ENCODE data around the gene EXOC6.

The EXOC6 gene

GRCh38 chr10:92834986-92835385 lies 13.3 kb upstream of the EXOC6 start:
- no peak for DNase-seq

- no peak for DNase-seq
Measured at GRCh38 chr10:92837456-92837855, 10.9 kb upstream of the EXOC6 start.

- DNase-seq = peak; percentile 75
Measured at GRCh38 chr10:92839191-92840085, 8.9 kb upstream of the EXOC6 start.

GRCh38 chr10:92844746-92845145 lies 3.6 kb upstream of the EXOC6 start:
- DNase-seq = peak; percentile 7

- DNase-seq = no peak
Measured at GRCh38 chr10:92845921-92846320, 2.4 kb upstream of the EXOC6 start.

- no peak for DNase-seq
Measured at GRCh38 chr10:92846344-92846743, 2.0 kb upstream of the EXOC6 start.

- peak; percentile 32 for DNase-seq
Measured at GRCh38 chr10:92846854-92847201, 1.5 kb upstream of the EXOC6 start.

- peak; percentile 54 for DNase-seq
Measured at GRCh38 chr10:92847202-92847864, 987 bp upstream of the EXOC6 start.

- no peak for DNase-seq
Measured at GRCh38 chr10:92848037-92848440, 281 bp upstream of the EXOC6 start.

GRCh38 chr10:92849234-92849525 lies 860 bp downstream of the EXOC6 start:
- DNase-seq = no peak

- peak; percentile 50 for DNase-seq
Measured at GRCh38 chr10:92849576-92850090, 1.3 kb downstream of the EXOC6 start.

GRCh38 chr10:92850185-92850584 lies 1.9 kb downstream of the EXOC6 start:
- peak; percentile 15 for DNase-seq

- no peak for DNase-seq
Measured at GRCh38 chr10:92851003-92851402, 2.7 kb downstream of the EXOC6 start.

- DNase-seq = no peak
Measured at GRCh38 chr10:92855560-92855959, 7.2 kb downstream of the EXOC6 start.

GRCh38 chr10:92857904-92858514 lies 9.7 kb downstream of the EXOC6 start:
- DNase-seq = peak; percentile 6

- no peak for DNase-seq
Measured at GRCh38 chr10:92867235-92867634, 18.9 kb downstream of the EXOC6 start.

GRCh38 chr10:92868036-92868435 lies 19.7 kb downstream of the EXOC6 start:
- DNase-seq = no peak

- DNase-seq = no peak
Measured at GRCh38 chr10:92868557-92868956, 20.2 kb downstream of the EXOC6 start.

- DNase-seq = no peak
Measured at GRCh38 chr10:92873029-92873428, 24.7 kb downstream of the EXOC6 start.

GRCh38 chr10:92876509-92877036 lies 28.3 kb downstream of the EXOC6 start:
- no peak for DNase-seq

GRCh38 chr10:92880233-92880861 lies 32.0 kb downstream of the EXOC6 start:
- peak; percentile 73 for DNase-seq

- no peak for DNase-seq
Measured at GRCh38 chr10:92880917-92881316, 32.6 kb downstream of the EXOC6 start.

GRCh38 chr10:92886334-92886961 lies 38.1 kb downstream of the EXOC6 start:
- DNase-seq = peak; percentile 33
